ENCODE measurements around the gene PTPRN2. TPM values are rescaled to one million over a fixed set of nuclear protein-coding genes. Genes with fewer than 3 reads are reported as not detected.

PTPRN2 gene
- total and polyA plus RNA-seq, 2 of the 8 experiments (the other 6 are each of a cell fraction or from before 2014, with no cell fraction given), result 2.6 to 4.5 TPM

DNA sequence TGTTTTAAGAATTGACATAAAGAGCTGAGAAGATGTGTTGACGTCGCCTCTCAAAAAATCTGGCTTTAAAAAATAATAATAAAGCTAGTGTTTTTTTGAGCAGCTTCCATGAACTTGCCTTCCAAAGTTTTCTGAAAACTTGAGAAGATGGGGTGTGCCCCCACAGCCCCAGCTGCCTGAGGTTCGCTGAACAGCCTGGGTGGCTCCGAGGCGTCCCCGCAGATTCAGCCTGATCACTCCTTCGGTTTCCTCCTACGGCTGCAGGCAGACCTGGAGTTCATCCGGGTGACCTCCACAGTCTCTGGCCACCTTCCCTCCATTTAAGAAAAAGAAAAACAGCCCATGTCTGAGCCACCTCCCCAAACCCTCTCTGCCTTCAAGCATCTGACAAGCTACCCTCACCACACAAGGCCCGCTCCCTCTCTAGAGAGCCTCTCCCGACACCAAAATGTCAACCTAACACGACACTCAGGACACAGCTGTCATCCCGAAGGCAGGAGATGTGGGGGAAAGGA lies 177.8 kb downstream of the PTPRN2 start (continued):
- TF ChIP-seq HDAC2 (IDR thresholded peaks at IDR 0.05; ENCODE audit: borderline replicate concordance in 1 of 2, low read depth in 2 of 2, low read length in 2 of 2), result no peak
- no peak for TF ChIP-seq GTF2F1 (IDR thresholded peaks at IDR 0.05; ENCODE audit: borderline replicate concordance, low read depth, low read length)
- no peak for TF ChIP-seq GABPA (IDR thresholded peaks at IDR 0.05; ENCODE audit: borderline replicate concordance, insufficient read depth, low read length)
- TF ChIP-seq, protein P1, sequence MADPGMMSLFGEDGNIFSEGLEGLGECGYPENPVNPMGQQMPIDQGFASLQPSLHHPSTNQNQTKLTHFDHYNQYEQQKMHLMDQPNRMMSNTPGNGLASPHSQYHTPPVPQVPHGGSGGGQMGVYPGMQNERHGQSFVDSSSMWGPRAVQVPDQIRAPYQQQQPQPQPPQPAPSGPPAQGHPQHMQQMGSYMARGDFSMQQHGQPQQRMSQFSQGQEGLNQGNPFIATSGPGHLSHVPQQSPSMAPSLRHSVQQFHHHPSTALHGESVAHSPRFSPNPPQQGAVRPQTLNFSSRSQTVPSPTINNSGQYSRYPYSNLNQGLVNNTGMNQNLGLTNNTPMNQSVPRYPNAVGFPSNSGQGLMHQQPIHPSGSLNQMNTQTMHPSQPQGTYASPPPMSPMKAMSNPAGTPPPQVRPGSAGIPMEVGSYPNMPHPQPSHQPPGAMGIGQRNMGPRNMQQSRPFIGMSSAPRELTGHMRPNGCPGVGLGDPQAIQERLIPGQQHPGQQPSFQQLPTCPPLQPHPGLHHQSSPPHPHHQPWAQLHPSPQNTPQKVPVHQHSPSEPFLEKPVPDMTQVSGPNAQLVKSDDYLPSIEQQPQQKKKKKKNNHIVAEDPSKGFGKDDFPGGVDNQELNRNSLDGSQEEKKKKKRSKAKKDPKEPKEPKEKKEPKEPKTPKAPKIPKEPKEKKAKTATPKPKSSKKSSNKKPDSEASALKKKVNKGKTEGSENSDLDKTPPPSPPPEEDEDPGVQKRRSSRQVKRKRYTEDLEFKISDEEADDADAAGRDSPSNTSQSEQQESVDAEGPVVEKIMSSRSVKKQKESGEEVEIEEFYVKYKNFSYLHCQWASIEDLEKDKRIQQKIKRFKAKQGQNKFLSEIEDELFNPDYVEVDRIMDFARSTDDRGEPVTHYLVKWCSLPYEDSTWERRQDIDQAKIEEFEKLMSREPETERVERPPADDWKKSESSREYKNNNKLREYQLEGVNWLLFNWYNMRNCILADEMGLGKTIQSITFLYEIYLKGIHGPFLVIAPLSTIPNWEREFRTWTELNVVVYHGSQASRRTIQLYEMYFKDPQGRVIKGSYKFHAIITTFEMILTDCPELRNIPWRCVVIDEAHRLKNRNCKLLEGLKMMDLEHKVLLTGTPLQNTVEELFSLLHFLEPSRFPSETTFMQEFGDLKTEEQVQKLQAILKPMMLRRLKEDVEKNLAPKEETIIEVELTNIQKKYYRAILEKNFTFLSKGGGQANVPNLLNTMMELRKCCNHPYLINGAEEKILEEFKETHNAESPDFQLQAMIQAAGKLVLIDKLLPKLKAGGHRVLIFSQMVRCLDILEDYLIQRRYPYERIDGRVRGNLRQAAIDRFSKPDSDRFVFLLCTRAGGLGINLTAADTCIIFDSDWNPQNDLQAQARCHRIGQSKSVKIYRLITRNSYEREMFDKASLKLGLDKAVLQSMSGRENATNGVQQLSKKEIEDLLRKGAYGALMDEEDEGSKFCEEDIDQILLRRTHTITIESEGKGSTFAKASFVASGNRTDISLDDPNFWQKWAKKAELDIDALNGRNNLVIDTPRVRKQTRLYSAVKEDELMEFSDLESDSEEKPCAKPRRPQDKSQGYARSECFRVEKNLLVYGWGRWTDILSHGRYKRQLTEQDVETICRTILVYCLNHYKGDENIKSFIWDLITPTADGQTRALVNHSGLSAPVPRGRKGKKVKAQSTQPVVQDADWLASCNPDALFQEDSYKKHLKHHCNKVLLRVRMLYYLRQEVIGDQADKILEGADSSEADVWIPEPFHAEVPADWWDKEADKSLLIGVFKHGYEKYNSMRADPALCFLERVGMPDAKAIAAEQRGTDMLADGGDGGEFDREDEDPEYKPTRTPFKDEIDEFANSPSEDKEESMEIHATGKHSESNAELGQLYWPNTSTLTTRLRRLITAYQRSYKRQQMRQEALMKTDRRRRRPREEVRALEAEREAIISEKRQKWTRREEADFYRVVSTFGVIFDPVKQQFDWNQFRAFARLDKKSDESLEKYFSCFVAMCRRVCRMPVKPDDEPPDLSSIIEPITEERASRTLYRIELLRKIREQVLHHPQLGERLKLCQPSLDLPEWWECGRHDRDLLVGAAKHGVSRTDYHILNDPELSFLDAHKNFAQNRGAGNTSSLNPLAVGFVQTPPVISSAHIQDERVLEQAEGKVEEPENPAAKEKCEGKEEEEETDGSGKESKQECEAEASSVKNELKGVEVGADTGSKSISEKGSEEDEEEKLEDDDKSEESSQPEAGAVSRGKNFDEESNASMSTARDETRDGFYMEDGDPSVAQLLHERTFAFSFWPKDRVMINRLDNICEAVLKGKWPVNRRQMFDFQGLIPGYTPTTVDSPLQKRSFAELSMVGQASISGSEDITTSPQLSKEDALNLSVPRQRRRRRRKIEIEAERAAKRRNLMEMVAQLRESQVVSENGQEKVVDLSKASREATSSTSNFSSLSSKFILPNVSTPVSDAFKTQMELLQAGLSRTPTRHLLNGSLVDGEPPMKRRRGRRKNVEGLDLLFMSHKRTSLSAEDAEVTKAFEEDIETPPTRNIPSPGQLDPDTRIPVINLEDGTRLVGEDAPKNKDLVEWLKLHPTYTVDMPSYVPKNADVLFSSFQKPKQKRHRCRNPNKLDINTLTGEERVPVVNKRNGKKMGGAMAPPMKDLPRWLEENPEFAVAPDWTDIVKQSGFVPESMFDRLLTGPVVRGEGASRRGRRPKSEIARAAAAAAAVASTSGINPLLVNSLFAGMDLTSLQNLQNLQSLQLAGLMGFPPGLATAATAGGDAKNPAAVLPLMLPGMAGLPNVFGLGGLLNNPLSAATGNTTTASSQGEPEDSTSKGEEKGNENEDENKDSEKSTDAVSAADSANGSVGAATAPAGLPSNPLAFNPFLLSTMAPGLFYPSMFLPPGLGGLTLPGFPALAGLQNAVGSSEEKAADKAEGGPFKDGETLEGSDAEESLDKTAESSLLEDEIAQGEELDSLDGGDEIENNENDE (IDR thresholded peaks at IDR 0.05; ENCODE audit: insufficient replicate concordance, low read length), result no peak

Data from H1 (cell line).